ENCODE data around the gene ME3. TPM values are rescaled to one million over a fixed set of nuclear protein-coding genes. Genes with fewer than 3 reads are reported as not detected.
A peak's percentile ranks its signal among the peaks of the same experiment; 100 is the strongest.

Gene ME3
- total RNA-seq, 1 donor from 2014 or later: 9.7 TPM

DNA sequence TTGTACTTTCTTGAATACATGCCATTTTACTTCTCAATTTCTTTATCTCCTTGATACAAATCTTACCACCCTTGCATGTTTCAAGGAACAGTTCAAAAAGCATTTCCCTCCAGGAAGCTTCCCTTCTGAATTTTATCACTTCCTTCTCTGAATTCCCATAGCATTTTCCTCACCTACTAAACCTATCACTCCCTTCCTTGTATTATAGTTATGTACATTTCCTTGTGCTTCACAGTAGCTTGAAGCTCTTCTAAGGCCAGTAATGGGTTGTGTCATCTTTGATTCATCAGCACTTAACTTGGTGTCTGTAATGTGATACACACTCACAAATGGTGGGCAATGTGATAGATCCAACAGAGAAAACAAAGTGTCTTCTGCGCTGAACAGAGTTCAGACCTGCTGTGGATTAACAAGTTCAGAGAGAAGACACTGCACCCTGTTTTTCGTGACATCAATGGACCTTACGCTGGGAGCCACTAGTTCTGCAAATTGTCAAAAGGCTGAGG lies 170.2 kb downstream of the ME3 start:
- Mint-ChIP-seq H3K9me3 (no peaks in the 10 kb centered on the region), H3K27me3 (no peaks in the 10 kb centered on the region), H3K27ac (no peak overlapping the region), H3K4me3 (no peak overlapping the region), H3K36me3 (no peaks in the 10 kb centered on the region), H3K4me1 (ENCODE audit: unreplicated experiment) (peaks cover 4% of the 10 kb centered on the region)
- TF ChIP-seq, protein P1, sequence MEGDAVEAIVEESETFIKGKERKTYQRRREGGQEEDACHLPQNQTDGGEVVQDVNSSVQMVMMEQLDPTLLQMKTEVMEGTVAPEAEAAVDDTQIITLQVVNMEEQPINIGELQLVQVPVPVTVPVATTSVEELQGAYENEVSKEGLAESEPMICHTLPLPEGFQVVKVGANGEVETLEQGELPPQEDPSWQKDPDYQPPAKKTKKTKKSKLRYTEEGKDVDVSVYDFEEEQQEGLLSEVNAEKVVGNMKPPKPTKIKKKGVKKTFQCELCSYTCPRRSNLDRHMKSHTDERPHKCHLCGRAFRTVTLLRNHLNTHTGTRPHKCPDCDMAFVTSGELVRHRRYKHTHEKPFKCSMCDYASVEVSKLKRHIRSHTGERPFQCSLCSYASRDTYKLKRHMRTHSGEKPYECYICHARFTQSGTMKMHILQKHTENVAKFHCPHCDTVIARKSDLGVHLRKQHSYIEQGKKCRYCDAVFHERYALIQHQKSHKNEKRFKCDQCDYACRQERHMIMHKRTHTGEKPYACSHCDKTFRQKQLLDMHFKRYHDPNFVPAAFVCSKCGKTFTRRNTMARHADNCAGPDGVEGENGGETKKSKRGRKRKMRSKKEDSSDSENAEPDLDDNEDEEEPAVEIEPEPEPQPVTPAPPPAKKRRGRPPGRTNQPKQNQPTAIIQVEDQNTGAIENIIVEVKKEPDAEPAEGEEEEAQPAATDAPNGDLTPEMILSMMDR (conservative IDR thresholded peaks at IDR 0.05): no peak
- DNase-seq (ENCODE audit: extremely low spot score, unreplicated experiment): no peak

DNA sequence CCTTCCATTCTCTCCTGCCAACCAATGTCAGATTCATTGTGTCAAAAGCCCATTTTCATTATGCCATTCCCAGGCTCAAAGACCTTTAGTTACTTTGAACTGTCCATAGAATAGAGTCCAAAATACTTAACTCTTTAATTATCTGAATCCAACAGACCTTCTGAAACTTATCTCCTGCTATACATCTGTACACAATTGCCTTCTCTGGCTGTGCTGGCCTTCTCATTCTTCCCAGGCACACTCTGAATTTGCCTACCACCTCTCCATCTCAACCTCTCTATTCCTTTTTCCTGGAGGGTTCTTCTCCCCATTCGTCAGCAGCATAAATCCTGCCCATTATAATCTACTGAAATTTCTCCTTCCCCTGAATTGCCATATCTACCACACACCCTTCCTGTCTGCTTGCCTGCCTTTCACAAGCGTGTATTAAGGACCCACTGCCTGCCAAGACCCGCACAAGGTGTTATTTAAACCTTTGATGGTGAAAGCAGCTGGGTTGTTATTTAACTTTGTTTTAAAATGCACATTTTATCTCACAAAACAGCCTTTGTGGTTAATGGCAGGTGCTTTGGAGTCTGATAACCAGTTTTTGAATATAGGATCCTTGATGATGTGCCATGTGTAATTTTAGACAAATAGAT lies 171.8 kb downstream of the ME3 start:
- TF ChIP-seq, protein P1 (conservative IDR thresholded peaks at IDR 0.05): no peak
- DNase-seq (ENCODE audit: extremely low spot score, unreplicated experiment): no peak
- Mint-ChIP-seq H3K4me1 (ENCODE audit: unreplicated experiment) (peaks cover 10% of the 10 kb centered on the region), H3K27me3 (no peaks in the 10 kb centered on the region), H3K27ac (no peak overlapping the region), H3K4me3 (no peak overlapping the region), H3K9me3 (no peaks in the 10 kb centered on the region), H3K36me3 (no peaks in the 10 kb centered on the region)

DNA sequence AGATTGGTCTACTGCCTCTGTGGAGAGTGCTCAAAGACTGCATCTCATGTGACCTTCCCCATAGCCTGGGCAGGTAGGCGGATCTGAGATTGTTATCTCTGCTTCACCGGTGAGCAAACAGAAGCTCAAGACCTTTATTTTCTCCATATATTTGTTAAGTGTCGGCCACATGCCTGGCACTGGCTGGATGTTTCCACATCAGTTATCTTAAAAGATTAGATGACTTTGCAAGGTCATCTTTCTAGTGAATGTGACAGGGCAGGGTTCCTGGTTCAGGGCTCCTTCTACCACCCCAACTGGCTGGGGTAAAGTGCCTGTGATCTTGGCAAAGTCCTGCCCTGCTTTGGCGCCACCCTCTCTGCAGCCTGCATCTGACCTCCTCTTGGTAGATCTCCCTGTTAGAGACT lies 172.7 kb downstream of the ME3 start:
- no peaks in the 10 kb centered on the region for H3K27me3 Mint-ChIP-seq
- TF ChIP-seq, protein P1 (conservative IDR thresholded peaks at IDR 0.05): no peak
- no peak overlapping the region for H3K27ac Mint-ChIP-seq

DNA sequence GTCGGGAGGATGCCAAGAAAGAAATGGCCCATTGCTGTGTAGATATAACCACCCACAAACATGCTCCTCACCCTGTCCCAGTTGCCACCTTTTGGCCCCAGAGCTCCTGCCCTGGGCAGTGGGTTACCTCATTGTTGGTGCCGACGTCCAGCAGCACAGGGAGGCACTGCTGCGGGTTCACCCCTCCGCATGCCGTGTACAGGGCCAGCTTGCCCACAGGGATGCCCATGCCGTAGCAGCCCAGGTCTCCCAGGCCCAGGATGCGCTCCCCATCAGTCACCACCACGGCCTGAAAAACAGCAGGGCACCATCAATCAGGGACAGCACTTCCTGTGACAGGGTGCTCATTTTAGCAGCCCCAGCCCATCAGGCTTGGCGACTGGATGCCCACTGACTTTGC lies 174.6 kb downstream of the ME3 start:
- Mint-ChIP-seq H3K9me3 (no peaks in the 10 kb centered on the region), H3K27ac (no peak overlapping the region), H3K4me1 (ENCODE audit: unreplicated experiment) (peaks cover 17% of the 10 kb centered on the region), H3K4me3 (no peak overlapping the region), H3K36me3 (no peaks in the 10 kb centered on the region), H3K27me3 (no peaks in the 10 kb centered on the region)
- DNase-seq (ENCODE audit: extremely low spot score, unreplicated experiment): no peak
- TF ChIP-seq, protein P1 (conservative IDR thresholded peaks at IDR 0.05): no peak

More for the DNA sequence above, 172.7 kb downstream of the ME3 start:
- Mint-ChIP-seq H3K4me3 (no peak overlapping the region), H3K4me1 (ENCODE audit: unreplicated experiment) (peaks cover 17% of the 10 kb centered on the region), H3K9me3 (no peaks in the 10 kb centered on the region), H3K36me3 (no peaks in the 10 kb centered on the region)
- DNase-seq (ENCODE audit: extremely low spot score, unreplicated experiment): no peak

DNA sequence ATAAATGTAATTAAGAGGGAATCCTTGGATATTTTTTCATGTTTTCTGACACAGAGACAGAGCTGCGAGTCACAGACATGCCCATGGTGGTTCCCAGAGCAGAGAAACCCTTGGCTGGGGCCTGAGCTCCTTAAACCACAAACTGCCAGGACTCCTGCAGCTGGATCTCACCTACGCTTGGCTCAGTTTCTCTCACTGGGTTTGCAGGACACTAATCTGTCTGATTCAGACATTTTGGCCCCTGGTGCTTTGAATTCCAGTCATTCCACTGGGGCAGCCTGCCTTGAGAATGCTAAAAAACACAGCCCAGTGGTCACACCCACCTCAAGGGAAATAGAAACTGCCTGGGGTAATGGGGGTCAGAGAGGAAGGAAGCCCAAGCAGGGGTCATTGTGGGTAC lies 175.1 kb downstream of the ME3 start:
- H3K4me3 Mint-ChIP-seq: no peak overlapping the region
- DNase-seq (ENCODE audit: extremely low spot score, unreplicated experiment): no peak
- H3K9me3 Mint-ChIP-seq: no peaks in the 10 kb centered on the region
- H3K27me3 Mint-ChIP-seq: no peaks in the 10 kb centered on the region
- H3K36me3 Mint-ChIP-seq: no peaks in the 10 kb centered on the region
- TF ChIP-seq, protein P1 (conservative IDR thresholded peaks at IDR 0.05): no peak
- peak overlapping the region; percentile 58 for H3K27ac Mint-ChIP-seq
- peaks cover 17% of the 10 kb centered on the region for H3K4me1 Mint-ChIP-seq (ENCODE audit: unreplicated experiment)

Measured in type B pancreatic cell (in vitro differentiated cells).